Stimulated activated CD8-positive, alpha-beta memory T cell treated with anti-CD3 and anti-CD28 coated beads, Interleukin-4, amount 100 ng/mL, for 24 hours (primary cell): ENCODE measurements around the gene BMPR1A.
"Not testable (repeated sequence)": the region's sequence is repeated elsewhere in the genome, so short reads cannot be mapped to it uniquely, and the experiment has no call there.

Experiments
- DNase-seq: peaks from one replicate; pipeline ENCODE4 v3.0.0-alpha.2; 2020; ENCODE audit warnings: low read depth

BMPR1A gene

DNA sequence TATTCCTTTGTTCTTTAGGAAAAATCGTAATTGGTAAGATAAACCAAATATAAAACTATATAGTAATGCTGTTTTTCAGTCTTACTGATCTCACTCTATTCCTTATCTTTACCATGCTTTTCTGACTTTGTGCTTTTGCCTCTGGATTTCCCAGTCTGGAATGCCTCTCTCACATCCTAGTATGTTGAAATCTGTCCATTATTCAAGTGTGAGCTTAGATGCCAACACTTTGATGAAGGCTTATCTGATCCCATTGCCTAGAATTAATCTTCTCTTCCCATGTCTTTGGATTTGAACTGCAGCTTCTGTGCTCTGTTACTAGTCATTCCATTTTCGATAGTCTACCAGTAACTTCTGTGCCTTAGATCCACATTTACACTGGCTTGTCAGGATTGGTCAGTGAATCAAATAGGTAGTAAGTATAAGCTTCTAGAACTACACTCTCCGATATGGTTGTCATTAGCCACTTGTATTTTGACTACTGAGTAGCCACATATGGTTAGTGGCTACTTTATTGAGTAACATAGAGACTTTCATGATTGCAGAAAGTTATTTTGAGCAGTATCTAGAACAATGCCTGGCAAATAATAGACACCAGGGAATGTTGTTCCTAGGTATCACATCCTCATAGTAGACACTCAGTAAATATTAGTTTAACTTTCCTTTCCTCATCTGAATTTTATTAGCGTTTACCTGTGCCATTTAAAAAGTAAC is 92.9 kb downstream of the BMPR1A start:
- DNase-seq, result no peak

DNA sequence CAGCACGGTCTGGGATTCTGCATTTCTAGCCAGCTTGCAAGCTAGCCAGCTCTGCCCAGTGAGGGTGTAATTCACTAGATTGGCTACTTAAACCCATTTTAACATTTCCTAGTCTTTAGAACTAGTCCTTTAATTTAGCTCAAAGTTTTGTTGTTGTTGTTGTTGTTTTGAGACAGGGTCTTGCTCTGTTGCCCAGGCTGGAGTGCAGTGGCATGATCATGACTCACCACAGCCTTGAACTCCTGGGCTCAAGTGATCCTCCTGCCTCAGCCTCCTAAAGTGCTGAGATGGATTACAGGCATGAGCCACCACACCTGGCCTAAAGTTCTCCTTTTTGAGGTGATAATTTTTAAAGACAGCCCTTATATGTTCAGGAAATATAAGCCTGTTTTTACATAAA is 94.1 kb downstream of the BMPR1A start:
- no peak for DNase-seq

DNA sequence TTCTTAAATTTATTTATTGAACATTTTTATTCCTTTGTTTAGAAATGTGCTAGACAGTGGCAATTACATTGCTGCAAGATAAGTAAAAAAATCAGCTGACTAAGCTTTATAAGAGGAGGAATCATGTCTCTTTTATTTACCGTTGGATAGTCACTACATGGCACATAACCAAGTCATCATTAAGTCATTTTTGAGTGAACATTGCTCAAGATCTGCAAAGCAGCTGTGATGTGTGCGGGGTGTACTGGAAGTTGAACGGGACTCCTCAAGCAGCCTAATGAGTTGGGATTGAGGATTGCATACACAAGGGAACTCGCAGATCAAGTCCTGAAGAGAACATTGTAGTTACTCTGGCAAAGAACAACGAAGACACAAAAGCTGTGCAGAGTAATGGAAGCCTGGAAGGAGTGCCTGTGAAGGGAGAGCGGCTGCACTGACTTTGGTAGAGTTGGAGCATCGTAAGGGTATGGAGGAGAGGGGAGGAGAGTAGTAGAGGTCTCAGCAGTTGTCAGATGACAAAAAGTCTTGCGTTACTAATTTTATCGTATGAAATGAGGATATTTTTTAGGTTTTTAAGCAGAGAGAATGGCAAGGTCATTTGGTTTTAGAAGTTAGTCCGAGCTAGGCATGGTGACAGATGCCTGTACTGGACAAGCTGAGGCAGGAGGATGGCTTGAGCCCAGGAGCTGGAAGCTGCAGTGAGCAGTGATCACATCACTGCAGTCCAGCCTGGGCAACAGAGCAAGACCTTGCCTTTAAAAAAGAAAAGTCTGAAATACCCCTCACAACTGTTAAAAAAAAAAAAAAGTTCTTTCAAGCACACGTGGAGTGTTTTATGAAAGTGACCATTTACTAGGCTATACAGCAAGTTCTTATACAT is 95.1 kb downstream of the BMPR1A start:
- DNase-seq, result no peak

DNA sequence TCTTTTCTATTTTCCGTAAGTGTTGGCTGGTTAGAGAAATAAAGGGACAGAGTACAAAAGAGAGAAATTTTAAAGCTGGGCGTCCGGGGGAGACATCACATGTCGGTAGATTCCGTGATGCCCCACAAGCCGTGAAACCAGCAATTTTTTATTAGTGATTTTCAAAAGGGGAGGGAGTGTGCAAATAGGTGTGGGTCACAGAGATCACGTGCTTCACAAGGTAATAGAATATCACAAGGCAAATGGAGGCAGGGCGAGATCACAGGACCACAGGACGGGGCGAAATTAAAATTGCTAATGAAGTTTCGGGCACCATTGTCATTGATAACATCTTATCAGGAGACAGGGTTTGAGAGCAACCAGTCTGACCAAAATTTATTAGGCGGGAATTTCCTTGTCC is 97.2 kb downstream of the BMPR1A start:
- not testable (repeated sequence) for DNase-seq

DNA sequence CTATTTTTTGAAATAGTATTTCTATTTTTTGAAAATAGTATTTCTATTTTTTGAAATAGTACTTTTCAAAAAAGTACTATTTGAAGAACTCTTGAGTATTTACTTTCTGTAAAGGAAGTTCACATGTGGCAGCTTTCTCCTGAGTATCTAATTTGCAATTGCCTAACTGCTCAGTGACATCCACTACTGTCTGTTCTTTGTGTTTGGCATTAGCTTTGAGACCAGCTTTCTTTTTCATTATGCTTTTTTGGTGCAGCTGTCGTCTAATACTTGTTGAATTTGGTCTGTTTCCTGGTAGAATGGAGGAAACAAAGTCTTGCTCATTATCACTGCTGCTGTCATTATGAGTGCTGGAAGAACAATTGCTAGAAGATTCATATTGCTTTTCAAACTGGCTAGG is 99.1 kb downstream of the BMPR1A start:
- no peak for DNase-seq

DNA sequence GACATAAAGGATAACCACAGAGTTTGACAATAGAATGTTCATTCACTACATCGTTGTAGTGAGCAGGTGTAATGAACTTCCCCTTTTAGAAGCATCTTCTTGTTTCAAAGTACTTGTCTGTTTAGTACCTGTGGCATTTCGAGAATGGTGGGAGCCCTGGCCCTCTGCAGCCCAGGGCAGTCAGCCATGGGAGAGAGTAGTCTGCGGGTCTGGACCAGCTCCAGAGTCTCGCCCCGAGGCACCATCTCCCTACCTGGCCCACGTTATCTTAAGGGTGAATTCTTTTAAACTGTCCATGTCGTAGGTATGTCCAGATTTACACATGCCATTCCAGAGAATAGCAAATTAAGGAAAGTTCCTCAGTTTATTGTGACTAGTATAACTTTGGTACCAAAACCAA is 99.7 kb downstream of the BMPR1A start:
- DNase-seq, result no peak

DNA sequence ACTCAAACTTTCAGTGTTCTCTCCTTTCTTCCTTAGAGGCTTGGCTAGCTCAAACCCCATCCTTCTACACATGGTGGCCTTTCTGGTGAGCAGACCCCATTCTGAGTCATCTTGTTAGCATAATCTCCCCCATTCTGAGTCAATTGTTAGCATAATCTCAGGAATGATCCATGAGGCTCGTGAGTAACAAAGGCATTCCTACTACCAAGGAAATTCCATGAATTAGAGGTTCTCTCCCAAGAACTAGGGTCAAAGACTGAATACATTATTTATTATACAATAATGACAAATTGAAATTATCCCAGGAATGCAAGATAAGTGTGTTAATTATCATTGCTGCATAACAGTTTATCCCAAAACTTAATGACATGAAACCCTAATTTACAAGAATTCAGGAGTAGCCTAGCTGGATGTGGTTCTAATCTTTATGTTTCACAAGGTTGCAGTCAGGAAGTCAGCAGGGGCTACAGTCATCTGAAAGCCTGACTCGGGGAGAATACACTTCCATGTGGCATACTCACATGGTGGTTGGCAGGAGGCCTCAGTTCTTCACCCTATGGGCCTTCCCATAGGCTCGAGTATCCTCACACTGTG is 100.8 kb downstream of the BMPR1A start:
- no peak for DNase-seq

DNA sequence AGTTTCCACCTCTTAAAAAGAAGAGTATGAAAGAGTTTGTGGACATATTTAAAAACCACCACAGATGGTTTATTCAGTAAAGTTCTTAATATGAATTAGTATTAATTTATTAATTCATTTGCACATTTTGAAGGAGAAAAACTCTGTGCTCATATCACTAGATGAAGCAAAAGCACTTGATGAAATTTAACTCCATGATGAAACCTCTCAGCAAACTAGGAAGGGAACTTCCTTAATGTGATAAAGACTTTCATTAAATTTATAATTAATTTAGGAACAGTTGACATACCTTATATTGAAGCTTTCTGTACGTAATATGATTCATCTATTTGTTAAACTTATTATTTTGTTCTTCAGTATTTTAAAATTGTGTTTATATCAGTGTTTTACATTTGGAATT is 101.6 kb downstream of the BMPR1A start:
- DNase-seq, result no peak

DNA sequence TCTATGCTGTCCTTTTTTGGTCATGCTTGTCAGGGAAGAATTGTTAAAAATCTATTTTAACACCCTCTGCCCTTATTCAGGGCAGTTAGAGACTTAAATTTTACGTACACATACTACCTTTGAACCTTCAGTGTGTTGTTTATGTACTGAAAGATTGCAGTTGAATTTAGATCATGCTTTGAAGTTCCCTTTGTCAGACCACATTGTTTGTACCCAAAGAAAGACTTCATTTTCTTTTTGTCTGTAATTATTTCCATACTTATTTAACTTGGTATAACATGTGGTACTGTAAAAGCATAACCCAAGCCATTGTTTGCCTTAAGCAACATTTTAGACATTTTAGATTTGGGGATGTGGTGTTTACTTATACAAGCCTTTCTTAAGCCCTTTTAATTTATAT is 104.9 kb downstream of the BMPR1A start:
- no peak for DNase-seq

DNA sequence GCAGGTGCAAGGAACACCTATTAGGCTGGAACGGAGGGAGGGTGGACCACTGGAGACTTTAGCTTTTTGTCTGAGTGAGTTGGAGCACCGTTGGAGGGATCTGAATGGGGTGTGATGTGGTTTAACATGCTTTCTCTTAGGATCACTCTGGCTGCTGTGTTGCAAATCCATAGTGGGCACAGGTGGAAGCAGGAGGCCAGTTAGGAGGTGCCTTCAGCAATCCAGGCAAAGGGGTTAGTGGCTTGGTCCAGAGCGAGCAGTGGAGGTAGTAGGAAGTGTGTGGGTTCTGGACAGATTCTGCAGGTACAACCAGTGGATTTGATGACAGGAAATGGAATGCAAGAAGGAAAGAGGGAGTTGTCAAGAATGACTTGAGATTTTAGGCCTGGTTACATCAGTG is 106.0 kb downstream of the BMPR1A start:
- no peak for DNase-seq

DNA sequence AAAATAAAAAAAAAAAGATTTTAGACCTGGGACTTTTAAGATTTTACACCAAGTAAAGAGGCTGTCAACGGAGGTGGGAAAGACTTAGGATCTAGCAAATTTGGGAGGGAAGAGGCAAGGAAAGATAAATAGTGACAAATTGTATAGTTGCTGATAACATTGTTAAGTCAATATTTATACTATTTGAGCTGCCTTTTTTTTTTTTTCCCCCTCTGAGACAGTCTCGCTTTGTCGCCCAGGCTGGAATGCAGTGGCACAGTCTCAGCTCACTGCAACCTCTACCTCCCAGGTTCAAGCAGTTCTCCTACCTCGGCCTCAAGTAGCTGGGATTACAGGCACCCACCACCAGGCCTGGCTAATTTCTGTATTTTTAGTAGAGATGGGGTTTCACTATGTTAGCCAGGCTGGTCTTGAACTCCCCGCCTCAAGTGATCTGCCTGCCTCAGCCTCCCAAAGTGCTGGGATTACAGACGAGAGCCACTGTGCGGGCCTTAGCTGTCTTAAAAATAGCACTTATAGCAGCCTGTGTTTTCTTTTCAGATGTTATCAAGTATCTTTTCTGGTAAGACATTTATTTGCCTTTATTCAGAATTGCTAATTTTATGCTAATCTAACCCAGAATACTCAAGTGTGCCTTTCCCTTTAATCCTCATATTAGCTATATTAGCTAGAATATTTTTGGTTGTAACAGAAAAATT is 106.5 kb downstream of the BMPR1A start:
- no peak for DNase-seq

DNA sequence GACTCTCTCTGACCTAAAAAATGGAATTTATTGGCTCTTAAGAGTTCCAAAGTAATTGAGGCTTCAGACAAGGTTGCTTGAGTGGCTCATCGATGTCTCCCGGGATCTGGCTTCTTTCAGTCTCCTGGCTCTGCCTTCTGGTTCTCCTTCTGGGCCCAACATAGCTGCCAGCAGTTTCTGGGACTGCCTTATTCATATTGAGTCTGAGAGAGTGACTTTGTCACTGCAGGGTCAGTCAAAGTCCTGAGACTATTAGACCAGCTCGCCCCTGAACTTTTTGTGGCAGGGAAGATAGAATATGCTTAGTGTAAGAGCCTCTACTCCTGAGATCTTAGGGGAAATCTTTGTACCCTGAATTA is 107.0 kb downstream of the BMPR1A start:
- DNase-seq, result no peak

DNA sequence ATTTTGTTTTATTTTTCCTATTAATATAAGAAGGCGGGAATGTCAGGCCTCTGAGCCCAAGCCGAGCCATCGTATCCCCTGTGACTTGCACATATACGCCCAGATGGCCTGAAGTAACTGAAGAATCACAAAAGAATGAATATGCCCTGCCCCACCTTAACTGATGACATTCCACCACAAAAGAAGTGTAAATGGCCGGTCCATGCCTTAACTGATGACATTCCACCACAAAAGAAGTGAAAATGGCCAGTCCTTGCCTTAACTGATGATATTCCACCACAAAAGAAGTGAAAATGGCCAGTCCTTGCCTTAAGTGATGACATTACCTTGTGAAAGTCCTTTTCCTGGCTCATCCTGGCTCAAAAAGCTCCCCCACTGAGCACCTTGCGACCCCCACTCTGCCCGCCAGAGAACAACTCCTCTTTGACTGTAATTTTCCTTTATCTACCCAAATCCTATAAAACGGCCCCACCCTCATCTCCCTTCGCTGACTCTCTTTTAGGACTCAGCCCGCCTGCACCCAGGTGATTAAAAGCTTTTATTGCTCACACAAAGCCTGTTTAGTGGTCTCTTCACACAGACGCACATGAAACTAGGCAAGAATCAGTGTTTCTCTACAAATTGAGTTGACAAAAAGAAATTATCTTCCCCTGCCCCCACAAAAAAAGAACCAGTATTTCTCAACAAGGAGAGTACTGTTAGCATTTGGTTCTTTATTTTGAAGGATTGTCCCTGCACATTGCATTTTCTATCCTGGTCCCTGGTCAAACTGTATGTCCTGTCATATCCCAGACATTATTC is 108.8 kb downstream of the BMPR1A start:
- not testable (repeated sequence) for DNase-seq

DNA sequence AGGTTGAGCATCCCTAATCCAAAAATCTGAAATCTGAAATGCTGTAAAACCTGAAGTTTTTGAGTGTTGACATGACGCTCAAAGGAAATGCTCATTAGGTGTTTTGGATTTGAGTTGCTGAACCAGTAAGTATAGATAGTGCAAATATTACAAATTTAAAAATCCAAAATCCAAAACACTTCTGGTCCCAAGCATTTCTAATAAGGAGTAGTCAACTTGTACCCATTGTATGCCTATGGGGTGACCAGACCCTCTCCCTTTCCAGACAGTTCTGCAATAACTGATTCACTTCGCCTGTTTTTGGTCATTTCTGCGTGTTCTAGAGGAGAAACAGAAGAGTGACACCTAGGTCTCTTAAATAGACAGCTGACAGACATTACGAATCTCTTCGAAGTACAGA is 110.7 kb downstream of the BMPR1A start:
- DNase-seq, result no peak

DNA sequence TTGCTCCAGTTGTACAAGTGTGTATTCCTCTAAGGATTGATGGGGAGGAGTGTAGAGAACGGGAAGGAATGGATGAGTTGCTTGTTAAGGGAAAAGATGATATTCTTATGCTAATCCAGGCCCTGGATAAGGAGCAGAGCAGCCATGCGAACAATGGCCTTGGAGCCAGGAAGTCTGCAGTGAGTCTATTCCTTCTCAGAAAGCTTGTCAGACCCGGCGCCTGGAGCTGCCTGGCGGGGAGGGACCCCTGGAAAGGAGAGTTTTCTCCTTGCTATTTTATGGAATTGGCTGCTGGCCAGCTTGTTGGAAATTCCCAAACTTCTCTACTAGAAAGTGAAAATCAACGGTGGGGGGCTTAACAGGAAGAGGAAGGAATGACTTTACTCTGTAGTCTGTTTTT is 111.9 kb downstream of the BMPR1A start:
- DNase-seq, result no peak

DNA sequence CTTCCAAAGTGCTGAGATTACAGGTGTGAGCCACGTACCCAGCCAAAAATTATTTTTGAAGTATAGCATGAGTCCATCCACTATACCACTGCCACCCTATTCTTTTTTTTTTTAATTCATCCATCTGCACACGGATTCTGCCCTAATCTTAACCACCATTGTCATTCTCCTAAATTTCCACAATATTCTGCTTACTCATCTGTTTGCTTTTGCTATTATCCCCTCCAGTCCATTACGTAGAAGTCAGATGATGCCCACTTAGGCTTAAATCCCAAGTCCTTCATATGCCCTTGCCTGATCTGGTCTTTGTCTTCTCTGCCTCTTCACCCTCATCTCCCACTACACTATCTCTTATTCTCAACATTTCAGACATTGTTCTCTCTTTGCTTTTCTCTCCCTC is 114.3 kb downstream of the BMPR1A start:
- DNase-seq, result no peak

DNA sequence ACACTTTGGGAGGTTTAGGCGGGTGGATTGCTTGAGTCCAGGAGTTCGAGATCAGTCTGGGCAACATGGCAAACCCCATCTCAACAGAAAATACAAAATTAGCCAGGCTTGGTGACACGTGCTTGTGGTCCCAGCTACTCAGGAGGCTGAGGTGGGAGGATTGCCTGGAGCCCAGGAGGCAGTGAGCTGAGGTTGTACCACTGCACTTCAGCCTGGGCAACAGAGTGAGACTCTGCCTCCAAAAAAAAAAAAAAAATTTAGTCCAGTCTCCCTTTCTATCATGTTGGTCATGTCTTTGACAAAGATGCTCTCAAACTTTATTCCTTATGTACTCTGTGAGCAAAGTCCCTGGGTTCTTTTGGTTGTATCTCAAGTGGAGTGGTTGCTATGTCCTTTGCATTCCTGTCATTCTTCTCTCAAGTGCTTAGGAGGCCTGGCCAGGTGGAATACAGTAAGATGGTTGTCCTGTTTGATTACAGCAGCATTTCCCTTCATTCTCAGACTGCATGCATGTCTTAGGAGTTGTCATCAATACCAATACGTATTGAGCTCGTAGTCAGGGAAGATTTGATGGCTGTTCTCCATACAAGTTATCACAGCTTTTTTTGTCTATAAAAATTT is 115.3 kb downstream of the BMPR1A start:
- no peak for DNase-seq

DNA sequence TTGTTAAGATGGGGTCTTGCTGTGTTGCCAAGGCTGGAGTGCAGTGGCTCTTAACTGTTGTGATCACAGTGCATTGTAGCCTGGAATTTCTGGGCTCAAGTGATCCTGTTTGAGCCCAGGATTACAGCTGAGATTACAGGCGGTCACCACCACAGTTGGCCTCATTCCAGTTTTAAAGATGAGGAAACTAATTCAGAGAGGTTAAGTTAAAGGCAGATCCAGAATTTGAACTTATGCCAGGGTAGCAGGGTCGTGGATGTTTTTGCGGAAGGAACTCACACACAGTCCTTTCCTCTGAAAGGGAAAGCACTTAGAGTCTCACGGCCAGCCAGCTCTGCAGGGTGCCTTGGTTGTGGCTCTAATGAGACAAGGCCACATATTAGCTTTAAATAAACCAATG is 116.3 kb downstream of the BMPR1A start:
- no peak for DNase-seq

DNA sequence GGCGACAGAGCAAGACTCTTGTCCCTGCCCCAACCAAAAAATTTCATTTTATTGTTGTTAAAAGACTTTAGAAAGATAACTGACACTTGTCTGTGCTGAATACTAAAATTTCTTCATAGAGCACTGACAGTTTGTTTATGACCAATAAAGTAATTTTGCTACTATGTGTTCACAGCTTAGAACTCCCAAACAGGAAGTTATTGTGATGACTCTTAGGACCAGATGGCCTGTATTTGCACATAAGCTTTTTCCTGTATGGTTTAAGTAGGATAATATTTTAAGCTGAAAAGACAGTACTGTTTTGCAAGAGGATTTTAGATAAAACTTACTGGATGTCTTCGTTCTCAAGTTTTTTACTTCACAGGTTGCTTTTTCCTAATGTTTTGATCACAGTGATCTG is 120.3 kb downstream of the BMPR1A start:
- DNase-seq, result no peak

DNA sequence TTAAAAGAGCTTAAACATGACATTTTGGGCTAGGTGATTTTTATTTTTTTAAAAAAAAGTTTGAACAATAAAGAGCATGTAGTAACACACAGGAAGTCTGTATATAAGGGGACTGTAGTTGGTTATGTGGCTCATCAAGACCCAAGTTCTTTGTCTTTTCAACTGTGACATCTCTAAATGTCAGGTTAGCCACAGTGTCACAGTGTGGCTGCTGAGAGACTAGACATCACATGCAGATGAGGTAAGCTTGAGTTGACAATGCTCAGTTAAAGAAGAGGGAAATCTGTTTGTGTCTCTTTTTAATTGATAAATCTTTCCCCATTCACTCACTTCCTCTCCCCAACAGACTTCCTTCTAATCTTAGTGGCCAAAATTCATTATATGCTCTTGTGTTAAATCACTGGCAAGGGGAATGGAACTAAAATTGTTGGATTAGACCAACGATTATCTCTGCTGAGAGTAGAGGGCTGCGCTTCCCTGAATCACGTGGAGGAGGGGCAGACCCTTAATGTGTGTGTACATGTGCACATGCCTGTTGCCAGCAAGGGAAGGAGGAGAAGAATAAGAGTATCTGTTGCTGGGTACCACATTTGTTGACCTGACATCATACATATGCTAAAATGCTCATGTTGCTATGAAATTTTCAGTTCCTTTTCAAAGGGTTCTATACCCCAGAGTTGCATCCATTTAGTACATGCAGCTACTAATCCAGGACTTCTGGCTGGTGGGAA is 122.7 kb downstream of the BMPR1A start:
- no peak for DNase-seq

DNA sequence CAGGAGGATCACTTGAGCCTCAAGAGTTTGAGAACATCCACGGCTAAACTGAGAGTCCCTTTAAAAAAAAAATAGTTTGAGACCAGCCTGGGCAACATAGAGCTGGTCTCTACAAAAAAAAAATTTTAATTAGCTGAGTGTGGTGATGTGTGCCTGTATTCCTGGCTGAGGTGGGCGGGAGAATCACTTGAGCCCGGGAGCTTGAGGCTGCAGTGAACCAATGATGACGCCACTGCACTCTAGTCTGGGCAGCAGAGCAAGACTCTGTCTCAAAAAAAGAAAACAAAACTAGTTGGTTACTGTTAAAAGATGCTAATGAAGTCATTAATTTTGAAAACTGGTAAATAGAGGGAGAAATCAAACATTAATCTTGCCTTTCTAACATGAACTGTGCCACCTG is 124.6 kb downstream of the BMPR1A start:
- no peak for DNase-seq
